ENCODE data around the gene EFR3B.

- TF ChIP-seq, protein P1, sequence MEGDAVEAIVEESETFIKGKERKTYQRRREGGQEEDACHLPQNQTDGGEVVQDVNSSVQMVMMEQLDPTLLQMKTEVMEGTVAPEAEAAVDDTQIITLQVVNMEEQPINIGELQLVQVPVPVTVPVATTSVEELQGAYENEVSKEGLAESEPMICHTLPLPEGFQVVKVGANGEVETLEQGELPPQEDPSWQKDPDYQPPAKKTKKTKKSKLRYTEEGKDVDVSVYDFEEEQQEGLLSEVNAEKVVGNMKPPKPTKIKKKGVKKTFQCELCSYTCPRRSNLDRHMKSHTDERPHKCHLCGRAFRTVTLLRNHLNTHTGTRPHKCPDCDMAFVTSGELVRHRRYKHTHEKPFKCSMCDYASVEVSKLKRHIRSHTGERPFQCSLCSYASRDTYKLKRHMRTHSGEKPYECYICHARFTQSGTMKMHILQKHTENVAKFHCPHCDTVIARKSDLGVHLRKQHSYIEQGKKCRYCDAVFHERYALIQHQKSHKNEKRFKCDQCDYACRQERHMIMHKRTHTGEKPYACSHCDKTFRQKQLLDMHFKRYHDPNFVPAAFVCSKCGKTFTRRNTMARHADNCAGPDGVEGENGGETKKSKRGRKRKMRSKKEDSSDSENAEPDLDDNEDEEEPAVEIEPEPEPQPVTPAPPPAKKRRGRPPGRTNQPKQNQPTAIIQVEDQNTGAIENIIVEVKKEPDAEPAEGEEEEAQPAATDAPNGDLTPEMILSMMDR (IDR thresholded peaks at IDR 0.05) = no peak
- no peak for TF ChIP-seq POLR2A (IDR thresholded peaks at IDR 0.05)
Measured at GRCh38 chr2:25146896-25147295, 105.0 kb downstream of the EFR3B start.

All from ovary (tissue), 3 donors.